Gastroesophageal sphincter (tissue), 4 donors: Measurements from ENCODE around the gene EIF2AK2. TPM values are rescaled to one million over a fixed set of nuclear protein-coding genes. Genes with fewer than 3 reads are reported as not detected.

Experiments
- ATAC-seq: fragments of 150-250 bp; one replicate; pipeline ENCODE4 v1.9.1; 2016; ENCODE audit warnings: mild to moderate bottlenecking, moderate library complexity
- H3K27ac ChIP-seq, 4 donors: fragments of 200-600 bp; sonication (generic) in 3 of 4; 1 replicate in 3 of 4; 2 replicates in 1 of 4; pipeline ENCODE4 v1.5.1; 2016 to 2019
- H3K27me3 ChIP-seq: fragments of 200-600 bp; sonication (generic); one replicate; pipeline ENCODE4 v1.5.1; 2019
- H3K36me3 ChIP-seq, 2 donors: fragments of 200-600 bp; sonication (generic); one replicate each; pipeline ENCODE4 v1.5.1; 2019; ENCODE audit warnings: control low read depth in 1 of 2
- H3K4me1 ChIP-seq, 3 donors: fragments of 200-600 bp; sonication (generic); 1 replicate in 2 of 3; 2 replicates in 1 of 3; pipeline ENCODE4 v1.5.1; 2016 to 2019; ENCODE audit warnings: control low read depth in 2 of 3
- H3K4me3 ChIP-seq, 2 donors: fragments of 200-600 bp; sonication (generic); one replicate each; pipeline ENCODE4 v1.5.1; 2019; ENCODE audit warnings: mild to moderate bottlenecking in 1 of 2, moderate library complexity in 1 of 2
- H3K9me3 ChIP-seq, 3 donors: fragments of 200-600 bp; sonication (generic); one replicate each; pipeline ENCODE4 v1.5.1; 2017 to 2019; ENCODE audit warnings: control low read depth in 2 of 3
- CTCF ChIP-seq, 4 experiments: fragments of 200-600 bp in 2 of 4; fragments of 450-650 bp in 2 of 4; sonication (generic) in 1 of 4; IDR thresholded peaks; one replicate each; pipeline ENCODE4 v1.5.1; 2017 to 2019; ENCODE audit warnings: antibody characterized with exemption in 4 of 4, mild to moderate bottlenecking in 2 of 4, moderate library complexity in 2 of 4
- EP300 ChIP-seq: sonication (generic); formaldehyde crosslinking; IDR thresholded peaks from one replicate; pipeline ENCODE4 v1.6.1; 2017; ENCODE audit warnings: antibody characterized with exemption, mild to moderate bottlenecking
- POLR2A ChIP-seq, 2 donors: fragments of 450-650 bp; IDR thresholded peaks; one replicate each; pipeline ENCODE4 v1.6.1; 2017; ENCODE audit warnings: antibody characterized with exemption in 2 of 2, mild to moderate bottlenecking in 2 of 2, moderate library complexity in 1 of 2
- POLR2AphosphoS5 ChIP-seq: sonication (generic); formaldehyde crosslinking; IDR thresholded peaks from one replicate; pipeline ENCODE4 v1.6.1; 2017; ENCODE audit warnings: antibody characterized with exemption
- whole genome bisulfite sequencing, 2 donors: methylation state at CpG; one replicate each; pipeline ENCODE4 v1.1.5; 2018; ENCODE audit warnings: low coverage in 1 of 2; 5-methylcytosine and 5-hydroxymethylcytosine counted together
- total RNA-seq, 4 donors: library from RNA; depleted of rRNA; stranded (reverse); fragments of >200 nt; gene quantifications; one replicate each; pipeline ENCODE4 v1.1.0, GENCODE V29; 2016

Gene EIF2AK2
- total RNA-seq, 4 donors from 2014 or later: 25.3 to 33.2 (median 29.9) TPM

GRCh38 chr2:37061013-37061711 lies 95.6 kb downstream of the EIF2AK2 start:
- Histone ChIP-seq H3K9me3 (no peaks in the 10 kb centered on the region), H3K4me1 (no peaks in the 10 kb centered on the region), H3K4me3 (no peak overlapping the region), H3K27ac (no peak overlapping the region), H3K27me3 (no peaks in the 10 kb centered on the region), H3K36me3 (peaks cover 7 to 97% of the 10 kb centered on the region in 2 donors)
- no peak for ATAC-seq
- TF ChIP-seq POLR2A (IDR thresholded peaks at IDR 0.05) (no peak), POLR2AphosphoS5 (no peak)

GRCh38 chr2:37060446-37060845 lies 96.3 kb downstream of the EIF2AK2 start:
- Histone ChIP-seq H3K4me3 (no peak overlapping the region), H3K36me3 (peaks cover 5 to 97% of the 10 kb centered on the region in 2 donors), H3K4me1 (no peaks in the 10 kb centered on the region), H3K27ac (no peak overlapping the region), H3K27me3 (no peaks in the 10 kb centered on the region), H3K9me3 (no peaks in the 10 kb centered on the region)
- WGBS, 2 donors: 83 to 87% methylated on average over 7 of the region's 7 CpGs
- TF ChIP-seq POLR2A (IDR thresholded peaks at IDR 0.05) (no peak), POLR2AphosphoS5 (no peak), CTCF (IDR thresholded peaks at IDR 0.05) (no peak), EP300 (no peak)
- no peak for ATAC-seq

GRCh38 chr2:37059841-37060240 lies 96.9 kb downstream of the EIF2AK2 start:
- no peaks in the 10 kb centered on the region for H3K9me3 ChIP-seq
- H3K4me3 ChIP-seq: no peak overlapping the region
- no peak overlapping the region for H3K27ac ChIP-seq
- ATAC-seq: no peak
- TF ChIP-seq CTCF (IDR thresholded peaks at IDR 0.05): no peak
- TF ChIP-seq POLR2A (IDR thresholded peaks at IDR 0.05): no peak
- no peak for TF ChIP-seq POLR2AphosphoS5
- no peak for TF ChIP-seq EP300
- no peaks in the 10 kb centered on the region for H3K27me3 ChIP-seq
- peaks cover 3 to 97% of the 10 kb centered on the region in 2 donors for H3K36me3 ChIP-seq
- no peaks in the 10 kb centered on the region for H3K4me1 ChIP-seq
- WGBS, 2 donors: 86 to 87% methylated on average over 3 of the region's 3 CpGs

- no peaks in the 10 kb centered on the region for H3K27me3 ChIP-seq
- H3K4me3 ChIP-seq: no peak overlapping the region
- H3K27ac ChIP-seq: no peak overlapping the region
- no peaks in the 10 kb centered on the region for H3K4me1 ChIP-seq
- no peaks in the 10 kb centered on the region for H3K9me3 ChIP-seq
- WGBS, 2 donors: 88 to 95% methylated on average over 5 of the region's 5 CpGs
- ATAC-seq: no peak
- TF ChIP-seq CTCF (IDR thresholded peaks at IDR 0.05) (no peak), POLR2AphosphoS5 (no peak), EP300 (no peak), POLR2A (IDR thresholded peaks at IDR 0.05) (no peak)
- peaks cover 0 to 93% of the 10 kb centered on the region in 2 donors for H3K36me3 ChIP-seq
Measured at GRCh38 chr2:37052600-37053332, 104.0 kb downstream of the EIF2AK2 start.

Other genes starting within 250 kb of the EIF2AK2 start
- 10 to 100 TPM; 18.5 to 24.6 (median 20.9) TPM for gene STRN, start 190.4 kb downstream of the EIF2AK2 start, total RNA-seq
- 10 to 100 TPM; 17.6 to 32.1 (median 22.1) TPM for gene HEATR5B, start 72.6 kb downstream of the EIF2AK2 start, total RNA-seq
- 10 to 100 TPM in 1 of 4 donors, 1 to 10 TPM in 3; 6.3 to 10.6 (median 7.6) TPM for gene GPATCH11, start 72.5 kb downstream of the EIF2AK2 start, total RNA-seq
- not detected for gene SULT6B1, start 31.7 kb upstream of the EIF2AK2 start, total RNA-seq
- gene CEBPZOS, start 39.5 kb upstream of the EIF2AK2 start, total RNA-seq: 10 to 100 TPM; 21.0 to 37.4 (median 28.7) TPM
- gene CEBPZ, start 74.6 kb upstream of the EIF2AK2 start, total RNA-seq: 10 to 100 TPM; 22.1 to 48.9 (median 41.8) TPM
- 10 to 100 TPM; 18.1 to 23.2 (median 19.4) TPM for gene NDUFAF7, start 74.7 kb upstream of the EIF2AK2 start, total RNA-seq
- gene PRKD3, start 167.9 kb upstream of the EIF2AK2 start, total RNA-seq: 10 to 100 TPM; 29.3 to 40.3 (median 38.3) TPM
- 1 to 10 TPM; 1.5 to 5.2 (median 2.6) TPM for gene QPCT, start 187.7 kb upstream of the EIF2AK2 start, total RNA-seq